Left lung (tissue), 10 donors: Measurements from ENCODE around the gene CKB. TPM values are rescaled to one million over a fixed set of nuclear protein-coding genes. Genes with fewer than 3 reads are reported as not detected.

ENCODE experiments used
- ATAC-seq: fragments of 200-7000 bp; cut with Tn5 transposase; one replicate; pipeline ENCODE4 v1.9.1; 2020; ENCODE audit warnings: moderate library complexity
- DNase-seq, 4 donors: peaks; one replicate each; pipeline ENCODE4 v3.0.0-alpha.2; 2013 to 2020
- H3K27ac ChIP-seq, 2 donors: fragments of 200-600 bp; sonication (generic) in 1 of 2; one replicate each; pipeline versions ENCODE4 v1.5.0 to v1.8.0; 2020 to 2021
- H3K27me3 ChIP-seq, 2 donors: fragments of 200-600 bp; sonication (generic) in 1 of 2; one replicate each; pipeline versions ENCODE4 v1.5.0 to v1.8.0; 2020 to 2021
- H3K36me3 ChIP-seq, 2 donors: fragments of 200-600 bp; sonication (generic) in 1 of 2; one replicate each; pipeline versions ENCODE4 v1.5.0 to v1.8.0; 2020 to 2021
- H3K4me1 ChIP-seq, 2 donors: fragments of 200-600 bp; one replicate each; pipeline ENCODE4 v1.8.0; 2021
- H3K4me3 ChIP-seq, 2 donors: fragments of 200-600 bp; sonication (generic) in 1 of 2; one replicate each; pipeline versions ENCODE4 v1.5.0 to v1.8.0; 2020 to 2021; ENCODE audit warnings: mild to moderate bottlenecking in 1 of 2
- H3K9me3 ChIP-seq, 2 donors: fragments of 200-600 bp; sonication (generic) in 1 of 2; one replicate each; pipeline versions ENCODE4 v1.5.0 to v1.8.0; 2020 to 2021
- CTCF ChIP-seq, 2 donors: fragments of 200-600 bp; sonication (generic) in 1 of 2; IDR thresholded peaks; one replicate each; pipeline versions ENCODE4 v1.5.0 to v1.8.0; 2021; ENCODE audit warnings: antibody characterized with exemption in 2 of 2
- intact Hi-C, 2 donors: fragments of 100-400 bp; cut with DNase I; formaldehyde crosslinking; loops; one replicate each; pipeline versions ENCODE4 v1.11.2 to v1.14.2; 2022
- polyA plus RNA-seq, 6 donors: library from polyadenylated mRNA; unstranded; fragments of 120-200 nt; gene quantifications; one replicate each; pipeline ENCODE4 v1.2.1, GENCODE V29; 2013; ENCODE audit not compliant: insufficient read length in 6 of 6
- total RNA-seq, 2 donors: library from RNA; stranded (reverse); fragmentation: NEBNext Ultra II Directional; extraction: Animal tissue kit (Norgen Biotek cat#: 25700); gene quantifications; one replicate each; pipeline ENCODE4 v1.2.1, GENCODE V29; 2021
- donor health status: DM: no; HTN: yes; CAD: no.
- donor health status: DM: no; HTN: no; CAD: no.

Gene CKB
- total and polyA plus RNA-seq, 8 donors: 129 to 312 (median 210) TPM

DNA sequence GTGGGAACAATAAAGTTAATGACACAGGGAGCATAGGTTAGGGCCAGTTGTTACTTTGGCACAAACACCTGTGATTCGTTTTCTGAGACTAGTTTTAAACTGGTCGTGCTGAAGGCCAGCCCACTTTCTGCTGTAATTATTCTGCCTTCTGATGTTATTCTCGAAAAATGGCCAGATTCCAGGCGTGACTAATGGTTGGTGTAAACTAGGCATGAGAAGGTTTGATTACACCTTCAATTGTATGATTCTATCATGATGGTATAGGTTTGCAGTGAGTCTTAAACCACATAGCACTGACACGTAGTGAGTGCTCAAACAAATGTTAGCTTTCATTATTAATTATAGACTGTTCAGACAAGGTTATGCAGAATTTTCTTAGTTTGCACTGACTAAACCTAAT, 39.0 kb downstream of the CKB start:
- intact Hi-C loops: no loop called here
- no peak for DNase-seq
- Histone ChIP-seq H3K4me3 (no peak overlapping the region), H3K4me1 (peaks cover 0 to 10% of the 10 kb centered on the region in 2 donors), H3K36me3 (peaks cover 0 to 91% of the 10 kb centered on the region in 2 donors), H3K27me3 (no peaks in the 10 kb centered on the region), H3K27ac (no peak overlapping the region), H3K9me3 (no peaks in the 10 kb centered on the region)
- ATAC-seq: no peak
- no peak for TF ChIP-seq CTCF (IDR thresholded peaks at IDR 0.05)

DNA sequence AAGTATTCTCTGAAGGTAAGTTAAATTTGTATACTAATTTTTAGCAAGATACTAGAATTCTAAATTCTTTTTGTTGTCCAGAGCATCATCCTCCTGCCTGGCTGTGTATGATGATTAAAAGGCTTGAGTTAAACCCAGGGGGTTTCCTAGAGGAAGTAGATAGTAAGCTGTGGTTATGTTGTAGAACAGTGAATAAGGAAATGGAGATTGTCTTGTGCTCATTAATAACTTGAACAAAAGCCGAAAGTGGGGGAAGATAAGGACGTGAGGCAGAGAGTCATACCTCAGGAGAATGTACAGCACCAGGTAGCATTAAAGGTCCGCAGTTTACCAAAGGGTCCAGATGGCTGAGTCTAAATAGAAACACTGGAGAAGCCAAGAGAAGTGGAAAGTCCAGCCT, 42.0 kb downstream of the CKB start:
- Histone ChIP-seq H3K27me3 (no peaks in the 10 kb centered on the region), H3K36me3 (peaks cover 0 to 96% of the 10 kb centered on the region in 2 donors), H3K9me3 (no peaks in the 10 kb centered on the region), H3K4me1 (peaks cover 0 to 10% of the 10 kb centered on the region in 2 donors), H3K27ac (peak overlapping the region in 1 of 2 donors; percentile 53), H3K4me3 (no peak overlapping the region)
- no peak for TF ChIP-seq CTCF (IDR thresholded peaks at IDR 0.05)
- intact Hi-C loops: no loop called here
- DNase-seq (no peak), ATAC-seq (no peak)

GRCh38 chr14:103476631-103477030, 46.0 kb downstream of the CKB start:
- no peak for DNase-seq
- Histone ChIP-seq H3K4me3 (no peak overlapping the region), H3K27me3 (no peaks in the 10 kb centered on the region), H3K4me1 (peaks cover 0 to 10% of the 10 kb centered on the region in 2 donors), H3K27ac (no peak overlapping the region), H3K9me3 (no peaks in the 10 kb centered on the region), H3K36me3 (peaks cover 0 to 98% of the 10 kb centered on the region in 2 donors)
- ATAC-seq: no peak
- intact Hi-C loops: no loop called here
- no peak for TF ChIP-seq CTCF (IDR thresholded peaks at IDR 0.05)

DNA sequence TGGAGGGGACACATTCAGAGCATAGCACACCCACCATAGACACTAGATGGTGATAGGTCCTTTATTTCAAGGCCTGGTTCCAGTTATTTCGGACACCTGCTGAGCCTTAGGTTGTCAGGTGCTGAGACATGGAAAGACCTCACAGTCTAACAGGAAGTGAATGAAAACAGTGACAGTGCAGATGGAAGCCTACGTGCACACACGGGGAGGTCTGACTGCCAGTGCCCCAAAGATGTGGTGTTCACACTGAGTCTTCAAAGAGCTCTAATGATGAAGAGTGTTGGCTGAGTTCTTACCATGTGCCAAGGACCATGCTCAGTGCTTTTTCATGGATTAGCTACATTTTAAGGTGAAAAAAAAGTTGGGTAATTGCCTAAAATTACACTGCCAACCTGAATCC, 46.6 kb downstream of the CKB start:
- Histone ChIP-seq H3K36me3 (peaks cover 0 to 98% of the 10 kb centered on the region in 2 donors), H3K4me3 (no peak overlapping the region), H3K4me1 (peaks cover 0 to 10% of the 10 kb centered on the region in 2 donors), H3K27ac (no peak overlapping the region), H3K27me3 (no peaks in the 10 kb centered on the region), H3K9me3 (no peaks in the 10 kb centered on the region)
- no peak for DNase-seq
- no peak for TF ChIP-seq CTCF (IDR thresholded peaks at IDR 0.05)
- intact Hi-C loops: no loop called here
- ATAC-seq: no peak

GRCh38 chr14:103474893-103475292, 47.7 kb downstream of the CKB start:
- TF ChIP-seq CTCF (IDR thresholded peaks at IDR 0.05): no peak
- ATAC-seq (no peak), DNase-seq (no peak)
- no peak overlapping the region for H3K27ac ChIP-seq
- H3K4me1 ChIP-seq: no peaks in the 10 kb centered on the region
- no peak overlapping the region for H3K4me3 ChIP-seq
- no peaks in the 10 kb centered on the region for H3K27me3 ChIP-seq
- intact Hi-C loops: no loop called here
- H3K9me3 ChIP-seq: no peaks in the 10 kb centered on the region
- H3K36me3 ChIP-seq: peaks cover 0 to 99% of the 10 kb centered on the region in 2 donors
